Measurements from ENCODE around the gene FMN2. TPM values are rescaled to one million over a fixed set of nuclear protein-coding genes. Genes with fewer than 3 reads are reported as not detected.

The FMN2 gene
- total RNA-seq, 1 experiment from 2014 or later: not detected

DNA sequence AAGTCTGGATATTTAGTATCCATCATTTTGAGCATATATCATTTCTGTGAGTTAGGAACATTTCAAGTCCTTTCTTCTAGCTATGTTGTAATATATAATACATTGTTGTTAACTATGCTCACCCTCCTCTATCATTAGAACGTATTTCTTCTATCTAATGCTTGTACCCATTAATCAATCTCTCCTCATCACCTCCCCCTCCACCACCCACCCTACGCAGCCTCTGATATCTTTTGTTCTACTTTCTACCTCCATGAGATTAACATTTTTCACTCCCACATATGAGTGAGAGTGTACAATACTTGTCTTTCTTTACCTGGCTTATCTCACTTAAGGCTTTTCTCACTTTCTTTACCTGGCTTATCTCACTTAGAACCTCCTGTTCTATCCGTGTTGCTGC lies 156.2 kb downstream of the FMN2 start:
- POLR2A ChIA-PET: no interaction called here
- no peak overlapping the region for H3K27ac Mint-ChIP-seq (ENCODE audit: unreplicated experiment)
- no peaks in the 10 kb centered on the region for H3K4me1 ChIP-seq
- H3K36me3 Mint-ChIP-seq (ENCODE audit: insufficient read depth, unreplicated experiment): no peaks in the 10 kb centered on the region
- no TSS peak for BruUV-seq (replicated peaks)
- no peaks in the 10 kb centered on the region for H3K9me3 ChIP-seq
- H3K27me3 Mint-ChIP-seq (ENCODE audit: insufficient read depth, unreplicated experiment): peaks cover 3% of the 10 kb centered on the region
- H3K9me3 Mint-ChIP-seq (ENCODE audit: unreplicated experiment): peaks cover 22% of the 10 kb centered on the region
- H3K4me1 Mint-ChIP-seq (ENCODE audit: low read depth, unreplicated experiment): no peaks in the 10 kb centered on the region
- CTCF ChIA-PET: no interaction called here
- no peak overlapping the region for H3K4me3 ChIP-seq (ENCODE audit: low read depth, low read length)
- H3K27me3 ChIP-seq (replicated peaks; ENCODE audit: control insufficient read depth, insufficient read depth, low read length): no peaks in the 10 kb centered on the region
- no peaks in the 10 kb centered on the region for H3K36me3 ChIP-seq (ENCODE audit: control insufficient read depth, insufficient read depth, low read length)
- TF ChIP-seq, protein P1, sequence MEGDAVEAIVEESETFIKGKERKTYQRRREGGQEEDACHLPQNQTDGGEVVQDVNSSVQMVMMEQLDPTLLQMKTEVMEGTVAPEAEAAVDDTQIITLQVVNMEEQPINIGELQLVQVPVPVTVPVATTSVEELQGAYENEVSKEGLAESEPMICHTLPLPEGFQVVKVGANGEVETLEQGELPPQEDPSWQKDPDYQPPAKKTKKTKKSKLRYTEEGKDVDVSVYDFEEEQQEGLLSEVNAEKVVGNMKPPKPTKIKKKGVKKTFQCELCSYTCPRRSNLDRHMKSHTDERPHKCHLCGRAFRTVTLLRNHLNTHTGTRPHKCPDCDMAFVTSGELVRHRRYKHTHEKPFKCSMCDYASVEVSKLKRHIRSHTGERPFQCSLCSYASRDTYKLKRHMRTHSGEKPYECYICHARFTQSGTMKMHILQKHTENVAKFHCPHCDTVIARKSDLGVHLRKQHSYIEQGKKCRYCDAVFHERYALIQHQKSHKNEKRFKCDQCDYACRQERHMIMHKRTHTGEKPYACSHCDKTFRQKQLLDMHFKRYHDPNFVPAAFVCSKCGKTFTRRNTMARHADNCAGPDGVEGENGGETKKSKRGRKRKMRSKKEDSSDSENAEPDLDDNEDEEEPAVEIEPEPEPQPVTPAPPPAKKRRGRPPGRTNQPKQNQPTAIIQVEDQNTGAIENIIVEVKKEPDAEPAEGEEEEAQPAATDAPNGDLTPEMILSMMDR (IDR thresholded peaks at IDR 0.05; ENCODE audit: insufficient read depth in 1 of 2, low read depth in 1 of 2, low read length in 1 of 2, severe bottlenecking in 1 of 2, unreplicated experiment in 1 of 2): no peak
- no peak for DNase-seq
- intact Hi-C loops (cut with micrococcal nuclease; ENCODE audit: unreplicated experiment): no loop called here
- no peak overlapping the region for H3K4me3 Mint-ChIP-seq (ENCODE audit: unreplicated experiment)

DNA sequence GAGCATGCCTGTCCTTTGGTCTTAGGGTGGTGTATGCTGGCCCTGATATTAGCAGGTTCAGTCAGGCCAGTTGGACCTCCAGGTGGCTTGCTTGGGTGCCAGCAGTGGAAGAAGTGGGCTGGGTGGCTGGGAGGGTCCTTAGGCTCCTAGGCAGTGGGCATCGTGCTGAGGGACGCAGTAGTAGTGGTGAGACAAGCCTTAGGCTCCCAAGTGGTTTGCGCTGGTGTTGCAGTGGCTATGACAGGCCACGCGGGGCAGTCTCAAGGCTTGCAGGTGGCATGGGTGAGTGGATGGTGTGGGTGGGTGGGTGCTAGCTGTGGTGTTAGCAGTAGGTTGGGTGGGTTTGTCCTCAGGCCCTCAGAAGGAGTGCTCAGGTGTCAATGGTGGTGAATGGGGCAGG lies 162.3 kb downstream of the FMN2 start:
- ChIA-PET POLR2A (no interaction called here), CTCF (no interaction called here)
- Histone ChIP-seq H3K9me3 (no peaks in the 10 kb centered on the region), H3K27me3 (replicated peaks; ENCODE audit: control insufficient read depth, insufficient read depth, low read length) (no peaks in the 10 kb centered on the region), H3K36me3 (ENCODE audit: control insufficient read depth, insufficient read depth, low read length) (no peaks in the 10 kb centered on the region), H3K4me3 (ENCODE audit: low read depth, low read length) (no peak overlapping the region), H3K4me1 (no peaks in the 10 kb centered on the region)
- Mint-ChIP-seq H3K9me3 (ENCODE audit: unreplicated experiment) (peaks cover 21% of the 10 kb centered on the region), H3K4me1 (ENCODE audit: low read depth, unreplicated experiment) (no peaks in the 10 kb centered on the region), H3K36me3 (ENCODE audit: insufficient read depth, unreplicated experiment) (no peaks in the 10 kb centered on the region), H3K27me3 (ENCODE audit: insufficient read depth, unreplicated experiment) (peaks cover 3% of the 10 kb centered on the region), H3K4me3 (ENCODE audit: unreplicated experiment) (no peak overlapping the region), H3K27ac (ENCODE audit: unreplicated experiment) (no peak overlapping the region)
- no peak for DNase-seq
- BruUV-seq (replicated peaks): no TSS peak
- intact Hi-C loops (cut with micrococcal nuclease; ENCODE audit: unreplicated experiment): no loop called here
- TF ChIP-seq, protein P1 (IDR thresholded peaks at IDR 0.05; ENCODE audit: insufficient read depth in 1 of 2, low read depth in 1 of 2, low read length in 1 of 2, severe bottlenecking in 1 of 2, unreplicated experiment in 1 of 2): no peak

DNA sequence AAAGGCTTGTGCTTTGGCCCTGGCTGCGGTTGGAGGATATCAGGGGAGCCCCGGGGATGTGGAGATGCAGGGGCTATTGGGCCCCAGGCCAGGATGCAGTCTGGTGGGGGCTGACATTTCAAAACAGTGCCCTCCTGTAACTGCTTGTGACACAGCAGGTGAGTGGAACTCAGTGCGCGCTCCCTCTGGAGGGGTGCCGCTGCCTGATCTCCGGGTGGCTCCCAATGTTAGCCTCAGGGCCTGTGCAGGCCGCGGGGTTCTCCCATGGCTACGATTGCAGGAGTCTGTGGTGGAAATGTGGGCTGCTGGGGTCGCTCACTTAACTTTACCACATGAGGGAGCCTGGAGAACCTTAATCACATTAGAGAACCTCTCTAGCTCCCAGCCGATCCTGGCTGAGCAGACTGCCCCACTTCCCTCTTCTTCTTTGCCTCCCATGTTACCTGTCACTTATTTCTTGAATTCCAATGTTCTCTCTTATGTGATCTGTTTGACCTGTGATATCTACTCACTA lies 163.2 kb downstream of the FMN2 start:
- H3K9me3 Mint-ChIP-seq (ENCODE audit: unreplicated experiment): peaks cover 13% of the 10 kb centered on the region
- CTCF ChIA-PET: no interaction called here
- no peak overlapping the region for H3K4me3 Mint-ChIP-seq (ENCODE audit: unreplicated experiment)
- POLR2A ChIA-PET: no interaction called here
- H3K27ac Mint-ChIP-seq (ENCODE audit: unreplicated experiment): no peak overlapping the region
- no TSS peak for BruUV-seq (replicated peaks)
- Histone ChIP-seq H3K36me3 (ENCODE audit: control insufficient read depth, insufficient read depth, low read length) (no peaks in the 10 kb centered on the region), H3K9me3 (no peaks in the 10 kb centered on the region), H3K4me1 (no peaks in the 10 kb centered on the region), H3K4me3 (ENCODE audit: low read depth, low read length) (no peak overlapping the region), H3K27me3 (replicated peaks; ENCODE audit: control insufficient read depth, insufficient read depth, low read length) (no peaks in the 10 kb centered on the region)
- H3K4me1 Mint-ChIP-seq (ENCODE audit: low read depth, unreplicated experiment): no peaks in the 10 kb centered on the region
- intact Hi-C loops (cut with micrococcal nuclease; ENCODE audit: unreplicated experiment): no loop called here
- TF ChIP-seq, protein P1 (IDR thresholded peaks at IDR 0.05; ENCODE audit: insufficient read depth in 1 of 2, low read depth in 1 of 2, low read length in 1 of 2, severe bottlenecking in 1 of 2, unreplicated experiment in 1 of 2): no peak
- H3K36me3 Mint-ChIP-seq (ENCODE audit: insufficient read depth, unreplicated experiment): no peaks in the 10 kb centered on the region
- no peak for DNase-seq
- H3K27me3 Mint-ChIP-seq (ENCODE audit: insufficient read depth, unreplicated experiment): peaks cover 3% of the 10 kb centered on the region
